Karpas-422 (cell line): ENCODE measurements around the gene CLEC10A. TPM values are rescaled to one million over a fixed set of nuclear protein-coding genes. Genes with fewer than 3 reads are reported as not detected.

Source experiments
- DNase-seq: peaks from one replicate; pipeline ENCODE4 v3.0.0-alpha.2; 2015
- H2AFZ ChIP-seq: fragments of 200-600 bp; sonication (generic); 2 replicates; pipeline ENCODE4 v1.6.1; 2014; ENCODE audit warnings: antibody characterized with exemption, low read length, mixed read lengths
- H3K27ac ChIP-seq: fragments of 200-600 bp; sonication (generic); 2 replicates; pipeline ENCODE4 v1.5.1; 2014; ENCODE audit warnings: mild to moderate bottlenecking, low read length, moderate library complexity
- H3K27me3 ChIP-seq: fragments of 200-600 bp; sonication (generic); 2 replicates; pipeline ENCODE4 v1.6.1; 2014; ENCODE audit warnings: low read length, mixed read lengths
- H3K36me3 ChIP-seq: fragments of 200-600 bp; sonication (generic); 2 replicates; pipeline ENCODE4 v1.6.1; 2014; ENCODE audit warnings: low read length, mixed read lengths; ENCODE audit not compliant: insufficient read depth
- H3K4me1 ChIP-seq: fragments of 200-600 bp; sonication (generic); 2 replicates; pipeline ENCODE4 v1.6.1; 2014; ENCODE audit warnings: mild to moderate bottlenecking, low read length, mixed read lengths
- H3K4me2 ChIP-seq: fragments of 200-600 bp; sonication (generic); 2 replicates; pipeline ENCODE4 v1.6.1; 2014; ENCODE audit warnings: low read length, low read depth, mild to moderate bottlenecking; ENCODE audit not compliant: poor library complexity, severe bottlenecking
- H3K4me3 ChIP-seq: fragments of 200-600 bp; sonication (generic); 2 replicates; pipeline ENCODE4 v1.5.1; 2014; ENCODE audit warnings: mild to moderate bottlenecking, antibody characterized with exemption, low read length, mixed read lengths
- H3K79me2 ChIP-seq: fragments of 200-600 bp; sonication (generic); 2 replicates; pipeline ENCODE4 v1.6.1; 2014; ENCODE audit warnings: mild to moderate bottlenecking, low read length, mixed read lengths
- H3K9ac ChIP-seq: fragments of 200-600 bp; sonication (generic); 2 replicates; pipeline ENCODE4 v1.6.0; 2014; ENCODE audit warnings: low read length
- H3K9me2 ChIP-seq: fragments of 200-600 bp; sonication (generic), shearing (Covaris generic); replicated peaks from 2 replicates; pipeline ENCODE4 v1.6.0; 2014; ENCODE audit warnings: mild to moderate bottlenecking, low read length, moderate library complexity; ENCODE audit not compliant: insufficient read depth
- H3K9me3 ChIP-seq: fragments of 300-700, 200-600 bp; sonication (generic); 2 replicates; pipeline ENCODE4 v1.6.1; 2014; ENCODE audit warnings: low read length, mixed read lengths
- H4K20me1 ChIP-seq: fragments of 200-600 bp; sonication (generic); 2 replicates; pipeline ENCODE4 v1.6.1; 2014; ENCODE audit warnings: mild to moderate bottlenecking, antibody characterized with exemption, low read length, low read depth; ENCODE audit not compliant: insufficient read depth
- total RNA-seq: library from RNA; depleted of rRNA; stranded (reverse); fragments of >200 nt; shearing (Covaris generic); gene quantifications from 2 replicates; pipeline ENCODE4 v1.2.3, GENCODE V29; 2014; ENCODE audit warnings: low replicate concordance

The CLEC10A gene
- total RNA-seq, 1 experiment from 2014 or later = not detected

DNA sequence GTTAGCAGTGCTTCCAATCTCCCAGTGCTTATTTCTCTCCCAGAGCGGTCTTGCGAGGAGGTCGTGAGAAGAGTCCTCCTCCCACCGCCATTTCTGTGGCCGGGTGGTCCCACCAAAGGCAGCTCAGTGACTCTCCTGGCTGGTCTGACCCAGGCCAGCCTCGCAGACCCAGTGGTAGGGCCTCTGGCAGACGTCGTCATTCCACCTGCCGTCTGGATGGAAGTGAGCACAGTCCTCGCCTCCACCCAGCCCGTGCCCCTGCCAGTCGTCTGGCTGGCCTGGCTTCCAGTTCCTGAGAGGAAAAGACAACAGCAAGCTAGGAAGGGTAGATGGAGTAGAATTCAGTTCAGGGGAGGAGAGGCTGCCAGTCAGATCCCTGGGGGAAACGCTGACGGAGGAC is 5.1 kb downstream of the CLEC10A start:
- Histone ChIP-seq H4K20me1 (no peaks in the 10 kb centered on the region), H3K27me3 (no peaks in the 10 kb centered on the region), H3K4me1 (no peaks in the 10 kb centered on the region), H3K79me2 (no peaks in the 10 kb centered on the region), H3K27ac (no peak overlapping the region), H3K4me3 (no peak overlapping the region), H2AFZ (no peak overlapping the region), H3K9ac (no peak overlapping the region), H3K9me3 (no peaks in the 10 kb centered on the region), H3K4me2 (no peak overlapping the region), H3K36me3 (no peaks in the 10 kb centered on the region), H3K9me2 (no peaks in the 10 kb centered on the region)
- no peak for DNase-seq

DNA sequence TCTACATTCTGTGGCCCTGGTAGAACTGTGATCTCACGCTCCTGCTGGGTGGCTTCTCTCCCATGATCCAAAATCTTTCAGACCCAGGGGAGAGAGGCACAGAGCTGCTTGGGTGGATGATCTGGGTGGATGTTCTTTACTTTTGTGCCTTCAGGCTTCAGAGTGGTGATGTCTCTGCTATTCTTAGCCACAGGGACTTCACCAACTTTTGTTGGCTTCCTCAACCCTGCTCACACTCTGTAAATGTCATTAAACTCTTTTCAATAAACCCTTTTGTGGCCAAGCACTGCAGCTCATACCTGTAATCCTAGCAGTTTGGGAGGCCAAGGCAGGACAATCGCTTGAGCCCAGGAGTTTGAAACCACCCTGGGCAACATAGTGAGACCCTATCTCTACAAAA is 7.6 kb downstream of the CLEC10A start:
- H3K9me2 ChIP-seq = no peaks in the 10 kb centered on the region
- no peak for DNase-seq
- no peak overlapping the region for H3K9ac ChIP-seq
- H3K9me3 ChIP-seq = no peaks in the 10 kb centered on the region
- no peak overlapping the region for H3K4me3 ChIP-seq
- no peaks in the 10 kb centered on the region for H3K79me2 ChIP-seq
- no peak overlapping the region for H2AFZ ChIP-seq
- no peaks in the 10 kb centered on the region for H4K20me1 ChIP-seq
- no peak overlapping the region for H3K27ac ChIP-seq
- H3K27me3 ChIP-seq = no peaks in the 10 kb centered on the region
- no peak overlapping the region for H3K4me2 ChIP-seq
- H3K36me3 ChIP-seq = no peaks in the 10 kb centered on the region
- no peaks in the 10 kb centered on the region for H3K4me1 ChIP-seq

GRCh38 chr17:7070712-7071111 is 9.3 kb downstream of the CLEC10A start:
- no peak for DNase-seq
- H3K27ac ChIP-seq = no peak overlapping the region
- no peak overlapping the region for H3K4me2 ChIP-seq
- H3K4me1 ChIP-seq = no peaks in the 10 kb centered on the region
- no peaks in the 10 kb centered on the region for H3K79me2 ChIP-seq
- no peak overlapping the region for H3K9ac ChIP-seq
- H3K36me3 ChIP-seq = no peaks in the 10 kb centered on the region
- no peaks in the 10 kb centered on the region for H3K9me2 ChIP-seq
- no peaks in the 10 kb centered on the region for H3K27me3 ChIP-seq
- no peak overlapping the region for H2AFZ ChIP-seq
- no peak overlapping the region for H3K4me3 ChIP-seq
- H3K9me3 ChIP-seq = no peaks in the 10 kb centered on the region
- no peaks in the 10 kb centered on the region for H4K20me1 ChIP-seq

- Histone ChIP-seq H3K4me1 (no peaks in the 10 kb centered on the region), H3K9me3 (no peaks in the 10 kb centered on the region), H2AFZ (no peak overlapping the region), H3K4me2 (no peak overlapping the region), H3K36me3 (no peaks in the 10 kb centered on the region), H4K20me1 (no peaks in the 10 kb centered on the region), H3K27me3 (no peaks in the 10 kb centered on the region), H3K4me3 (no peak overlapping the region), H3K27ac (no peak overlapping the region), H3K9me2 (no peaks in the 10 kb centered on the region), H3K79me2 (no peaks in the 10 kb centered on the region), H3K9ac (no peak overlapping the region)
- no peak for DNase-seq
Observed at GRCh38 chr17:7068268-7068667, 11.8 kb downstream of the CLEC10A start.

DNA sequence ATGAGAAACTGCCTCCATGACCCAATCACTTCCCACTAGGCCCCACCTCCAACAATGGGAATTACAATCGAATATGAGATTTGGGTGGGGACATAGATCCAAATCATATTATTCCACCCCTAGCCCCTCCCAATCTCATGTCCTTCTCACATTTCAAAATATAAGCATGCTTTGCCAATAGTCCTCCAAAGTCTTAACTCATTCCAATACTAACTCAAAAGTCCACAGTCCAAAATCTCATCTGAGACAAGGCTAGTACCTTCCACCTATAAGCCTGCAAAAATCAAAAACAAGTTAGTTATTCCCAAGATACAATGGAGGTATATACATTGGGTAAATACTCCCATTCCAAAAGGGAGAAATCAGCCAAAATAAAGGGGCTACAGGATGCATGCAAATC is 12.9 kb downstream of the CLEC10A start:
- Histone ChIP-seq H3K9me3 (no peaks in the 10 kb centered on the region), H3K27ac (no peak overlapping the region), H3K27me3 (no peaks in the 10 kb centered on the region), H3K4me3 (no peak overlapping the region), H3K9ac (no peak overlapping the region), H4K20me1 (no peaks in the 10 kb centered on the region), H3K9me2 (no peaks in the 10 kb centered on the region), H3K4me1 (no peaks in the 10 kb centered on the region), H3K79me2 (no peaks in the 10 kb centered on the region), H2AFZ (no peak overlapping the region), H3K4me2 (no peak overlapping the region), H3K36me3 (no peaks in the 10 kb centered on the region)
- no peak for DNase-seq

DNA sequence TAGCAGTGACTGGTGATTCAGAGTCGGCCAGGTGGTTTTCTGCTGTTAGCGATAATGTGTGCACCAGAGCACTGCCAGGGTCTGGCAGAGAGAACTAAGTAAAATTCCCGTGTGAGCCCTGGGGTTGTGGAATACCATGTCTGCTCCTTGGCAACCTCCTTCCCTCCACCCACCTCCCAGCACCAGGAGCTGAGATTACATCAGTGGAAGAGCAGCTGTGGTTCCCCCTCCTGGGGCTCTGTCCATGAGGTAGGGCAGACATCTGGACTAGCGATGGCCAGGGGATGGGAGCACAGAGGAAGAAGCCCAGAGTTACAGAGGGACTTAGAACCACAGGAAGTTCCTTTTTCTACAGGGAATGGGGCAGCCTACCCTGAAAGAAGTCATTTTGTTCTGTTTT is 15.8 kb downstream of the CLEC10A start:
- Histone ChIP-seq H3K9me3 (no peaks in the 10 kb centered on the region), H2AFZ (no peak overlapping the region)

GRCh38 chr17:7063518-7064094 is 16.4 kb downstream of the CLEC10A start:
- Histone ChIP-seq H3K4me1 (no peaks in the 10 kb centered on the region), H3K36me3 (no peaks in the 10 kb centered on the region), H4K20me1 (no peaks in the 10 kb centered on the region), H2AFZ (no peak overlapping the region), H3K4me3 (no peak overlapping the region), H3K9me3 (no peaks in the 10 kb centered on the region), H3K27me3 (no peaks in the 10 kb centered on the region), H3K27ac (no peak overlapping the region), H3K4me2 (no peak overlapping the region), H3K9me2 (no peaks in the 10 kb centered on the region), H3K79me2 (no peaks in the 10 kb centered on the region), H3K9ac (no peak overlapping the region)
- no peak for DNase-seq

More for the DNA sequence above, 15.8 kb downstream of the CLEC10A start:
- no peak for DNase-seq
- no peak overlapping the region for H3K4me2 ChIP-seq
- H3K9me2 ChIP-seq = no peaks in the 10 kb centered on the region
- H4K20me1 ChIP-seq = no peaks in the 10 kb centered on the region
- no peaks in the 10 kb centered on the region for H3K4me1 ChIP-seq
- H3K27ac ChIP-seq = no peak overlapping the region
- no peaks in the 10 kb centered on the region for H3K36me3 ChIP-seq
- H3K27me3 ChIP-seq = no peaks in the 10 kb centered on the region
- H3K9ac ChIP-seq = no peak overlapping the region
- no peak overlapping the region for H3K4me3 ChIP-seq
- no peaks in the 10 kb centered on the region for H3K79me2 ChIP-seq

- Histone ChIP-seq H3K79me2 (no peaks in the 10 kb centered on the region), H3K9me2 (no peaks in the 10 kb centered on the region), H3K27me3 (no peaks in the 10 kb centered on the region), H3K4me2 (no peak overlapping the region), H3K4me1 (no peaks in the 10 kb centered on the region), H2AFZ (no peak overlapping the region), H4K20me1 (no peaks in the 10 kb centered on the region), H3K4me3 (no peak overlapping the region), H3K9ac (no peak overlapping the region), H3K9me3 (no peaks in the 10 kb centered on the region), H3K36me3 (no peaks in the 10 kb centered on the region), H3K27ac (no peak overlapping the region)
- no peak for DNase-seq
Observed at GRCh38 chr17:7060165-7060891, 19.7 kb downstream of the CLEC10A start.
